H9 (cell line): Measurements from ENCODE around the gene SLC22A5. TPM values are rescaled to one million over a fixed set of nuclear protein-coding genes. Genes with fewer than 3 reads are reported as not detected.
A peak's percentile ranks its signal among the peaks of the same experiment; 100 is the strongest.

Experiments
- DNase-seq: peaks from one replicate; pipeline ENCODE4 v3.0.0-alpha.2; 2017
- H2AFZ ChIP-seq: one replicate; pipeline ENCODE4 v1.6.1; 2013; ENCODE audit warnings: mild to moderate bottlenecking, low read length, control low read depth, moderate library complexity
- H2AK5ac ChIP-seq: 2 replicates; pipeline ENCODE4 v1.6.1; 2013; ENCODE audit warnings: low read length, control low read depth, mixed read lengths; ENCODE audit not compliant: insufficient read length
- H2BK120ac ChIP-seq: one replicate; pipeline ENCODE4 v1.6.1; 2013; ENCODE audit warnings: low read depth, mild to moderate bottlenecking, low read length, control low read depth, inconsistent platforms; ENCODE audit not compliant: poor library complexity, severe bottlenecking
- H2BK12ac ChIP-seq: 2 replicates; pipeline ENCODE4 v1.6.1; 2013; ENCODE audit warnings: low read length, control low read depth, mixed read lengths, low read depth; ENCODE audit not compliant: insufficient read length
- H2BK15ac ChIP-seq: 2 replicates; pipeline ENCODE4 v1.6.1; 2013; ENCODE audit warnings: low read depth, low read length, control low read depth
- H2BK20ac ChIP-seq: one replicate; pipeline ENCODE4 v1.6.1; 2013; ENCODE audit warnings: low read depth, mild to moderate bottlenecking, low read length, control low read depth, inconsistent platforms; ENCODE audit not compliant: poor library complexity, severe bottlenecking
- H2BK5ac ChIP-seq: 2 replicates; pipeline ENCODE4 v1.6.1; 2013; ENCODE audit warnings: low read length, control low read depth, mixed read lengths; ENCODE audit not compliant: insufficient read length
- H3K14ac ChIP-seq: 2 replicates; pipeline ENCODE4 v1.6.1; 2013; ENCODE audit warnings: low read length, control low read depth; ENCODE audit not compliant: insufficient read depth
- H3K18ac ChIP-seq: 2 replicates; pipeline ENCODE4 v1.6.1; 2013; ENCODE audit warnings: low read depth, mild to moderate bottlenecking, mixed read lengths, low read length, control low read depth; ENCODE audit not compliant: insufficient read length
- H3K23ac ChIP-seq: 2 replicates; pipeline ENCODE4 v1.6.1; 2013; ENCODE audit warnings: low read length, control low read depth, mixed read lengths, low read depth; ENCODE audit not compliant: insufficient read length
- H3K23me2 ChIP-seq: 2 replicates; pipeline ENCODE4 v1.6.1; 2013; ENCODE audit warnings: low read depth, mild to moderate bottlenecking, mixed read lengths, low read length, control low read depth; ENCODE audit not compliant: insufficient read length, poor library complexity, severe bottlenecking
- H3K27ac ChIP-seq: 2 replicates; pipeline ENCODE4 v1.5.1; 2013; ENCODE audit warnings: low read length, control low read depth, mixed read lengths, low read depth; ENCODE audit not compliant: insufficient read length
- H3K27me3 ChIP-seq: 2 replicates; pipeline ENCODE4 v1.6.1; 2013; ENCODE audit warnings: low read length, control low read depth, inconsistent platforms; ENCODE audit not compliant: insufficient read depth
- H3K4ac ChIP-seq: 2 replicates; pipeline ENCODE4 v1.6.1; 2013; ENCODE audit warnings: low read depth, mild to moderate bottlenecking, control low read depth, inconsistent platforms, low read length, moderate library complexity
- H3K4me1 ChIP-seq: 2 replicates; pipeline ENCODE4 v1.6.1; 2013; ENCODE audit warnings: low read length, control low read depth, inconsistent platforms; ENCODE audit not compliant: insufficient read depth
- H3K4me2 ChIP-seq: 2 replicates; pipeline ENCODE4 v1.6.1; 2013; ENCODE audit warnings: low read length, control low read depth, mixed read lengths; ENCODE audit not compliant: insufficient read length, insufficient read depth
- H3K56ac ChIP-seq: 2 replicates; pipeline ENCODE4 v1.6.1; 2013; ENCODE audit warnings: low read depth, mild to moderate bottlenecking, mixed read lengths, low read length, control low read depth; ENCODE audit not compliant: insufficient read length
- H3K79me1 ChIP-seq: 2 replicates; pipeline ENCODE4 v1.6.1; 2013; ENCODE audit warnings: low read depth, mild to moderate bottlenecking, moderate library complexity, low read length, control low read depth, inconsistent platforms; ENCODE audit not compliant: insufficient read depth, poor library complexity, severe bottlenecking
- H3K79me2 ChIP-seq: 2 replicates; pipeline ENCODE4 v1.6.1; 2013; ENCODE audit warnings: low read length, control low read depth, inconsistent platforms; ENCODE audit not compliant: insufficient read depth
- H3K9ac ChIP-seq: 2 replicates; pipeline ENCODE4 v1.6.1; 2013; ENCODE audit warnings: low read length, control low read depth, mixed read lengths; ENCODE audit not compliant: insufficient read length; ENCODE audit errors: extremely low read depth
- H3K9me3 ChIP-seq: one replicate; pipeline ENCODE4 v1.6.1; 2013; ENCODE audit warnings: low read depth, low read length, inconsistent platforms; ENCODE audit not compliant: control insufficient read depth
- H3T11ph ChIP-seq: one replicate; pipeline ENCODE4 v1.6.1; 2013; ENCODE audit warnings: mild to moderate bottlenecking, low read length, control low read depth, inconsistent platforms
- H4K20me1 ChIP-seq: one replicate; pipeline ENCODE4 v1.6.1; 2013; ENCODE audit not compliant: control insufficient read depth, insufficient read length, insufficient read depth
- H4K5ac ChIP-seq: 2 replicates; pipeline ENCODE4 v1.6.1; 2013; ENCODE audit warnings: low read depth, mild to moderate bottlenecking, mixed read lengths, low read length, control low read depth; ENCODE audit not compliant: insufficient read length
- H4K8ac ChIP-seq: replicated peaks from 2 replicates; pipeline ENCODE4 v1.6.1; 2013; ENCODE audit warnings: low read length, control low read depth, mixed read lengths, low read depth; ENCODE audit not compliant: insufficient read length
- H4K91ac ChIP-seq: 2 replicates; pipeline ENCODE4 v1.6.1; 2013; ENCODE audit warnings: low read depth, mild to moderate bottlenecking, moderate library complexity, mixed read lengths, low read length, control low read depth; ENCODE audit not compliant: insufficient read length
- H3K27ac Mint-ChIP-seq, 3 experiments: 2 replicates in 2 of 3; 3 replicates in 1 of 3; pipeline ENCODE4 v1.8.0; 2020 to 2021; ENCODE audit warnings: mixed read lengths in 3 of 3, mild to moderate bottlenecking in 1 of 3, moderate library complexity in 1 of 3
- H3K27me3 Mint-ChIP-seq: 2 replicates; pipeline ENCODE4 v1.8.0; 2021; ENCODE audit warnings: low read depth, mild to moderate bottlenecking, moderate library complexity, mixed read lengths
- H3K36me3 Mint-ChIP-seq, 3 experiments: 2 replicates in 2 of 3; 3 replicates in 1 of 3; pipeline ENCODE4 v1.8.0; 2020 to 2021; ENCODE audit warnings: low read depth in 3 of 3, mixed read lengths in 3 of 3; ENCODE audit not compliant: insufficient read depth in 1 of 3
- H3K4me1 Mint-ChIP-seq, 2 experiments: 2 replicates each; pipeline ENCODE4 v1.8.0; 2020; ENCODE audit warnings: mixed read lengths in 2 of 2
- H3K4me3 Mint-ChIP-seq, 2 experiments: 2 replicates in 1 of 2; 3 replicates in 1 of 2; pipeline ENCODE4 v1.8.0; 2020 to 2021; ENCODE audit warnings: mild to moderate bottlenecking in 2 of 2, mixed read lengths in 2 of 2, moderate library complexity in 1 of 2
- H3K9me3 Mint-ChIP-seq, 2 experiments: 2 replicates in 1 of 2; 3 replicates in 1 of 2; pipeline ENCODE4 v1.8.0; 2020; ENCODE audit warnings: mild to moderate bottlenecking in 2 of 2, mixed read lengths in 2 of 2, moderate library complexity in 1 of 2
- CTCF ChIP-seq: fragments of 200-600 bp; sonication (generic); conservative IDR thresholded peaks from 3 replicates; pipeline ENCODE4 v1.8.0; 2021; ENCODE audit warnings: antibody characterized with exemption, mild to moderate bottlenecking
- WGBS: extraction: QIAGEN DNeasy Blood & Tissue Kit; methylation state at CpG from one replicate; pipeline ENCODE4 v1.1.7; 2013; ENCODE audit warnings: missing lambda C conversion rate, low lambda C conversion rate, mixed read lengths; ENCODE audit not compliant: insufficient read length; ENCODE audit errors: extremely low coverage; 5-methylcytosine and 5-hydroxymethylcytosine counted together
- total RNA-seq: library from RNA; stranded (reverse); gene quantifications from 2 replicates; pipeline ENCODE4 v1.2.1, GENCODE V29; 2021

The SLC22A5 gene
- total RNA-seq, 1 experiment from 2014 or later, result 3.4 TPM

DNA sequence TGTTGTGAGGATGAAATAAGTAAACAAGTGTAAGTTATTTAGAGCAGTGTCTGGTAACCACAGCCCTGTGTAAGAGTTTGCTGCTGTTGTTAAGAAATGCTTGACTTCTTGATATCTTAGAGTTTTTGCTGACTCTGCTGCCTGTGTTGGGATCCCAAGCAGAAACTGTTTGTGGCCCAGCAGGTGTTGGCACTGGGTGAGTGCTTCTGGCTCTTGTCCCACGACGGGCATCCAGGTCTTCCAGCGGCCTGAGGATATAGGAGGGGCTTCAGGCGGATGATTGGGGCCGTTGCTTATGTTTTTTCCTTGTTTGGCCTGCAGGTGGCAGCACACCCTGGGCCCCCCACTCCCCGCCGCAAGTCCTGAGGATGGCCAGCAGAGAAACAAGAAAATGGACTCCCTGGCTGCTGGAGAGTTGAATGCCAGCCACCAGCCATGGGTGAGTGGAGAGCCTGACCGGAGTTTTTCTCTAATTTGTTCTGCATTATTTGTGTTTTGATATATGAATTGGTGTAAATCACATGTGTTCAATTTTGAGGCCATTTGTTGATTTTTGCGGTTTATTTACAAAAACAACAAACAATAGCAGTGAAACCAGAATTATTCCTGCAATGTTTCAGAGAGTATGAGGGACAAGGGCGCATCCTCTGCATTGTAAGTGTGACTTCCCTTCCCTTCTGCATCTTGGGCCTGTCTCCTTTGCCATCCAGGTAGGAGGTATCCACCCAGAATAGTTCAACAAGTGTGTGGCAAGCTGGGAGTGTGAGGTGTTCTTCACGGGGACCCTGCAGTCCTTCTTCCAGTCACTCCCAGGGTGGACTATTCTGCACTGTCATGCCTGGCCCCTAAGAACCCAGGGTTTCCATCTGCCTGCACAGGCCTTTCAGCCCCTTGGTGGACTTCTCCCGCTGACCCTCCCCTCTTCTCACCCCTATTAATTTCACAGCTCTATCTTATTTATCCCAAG, 50.3 kb downstream of the SLC22A5 start:
- TF ChIP-seq CTCF, result peak; percentile 90
- Histone ChIP-seq H2BK12ac (no peak overlapping the region), H4K8ac (no peak overlapping the region), H3K18ac (no peak overlapping the region), H2AFZ (peak overlapping the region; percentile 98), H4K5ac (peak overlapping the region; percentile 26), H3K27me3 (no peaks in the 10 kb centered on the region), H3K23ac (no peak overlapping the region), H2BK15ac (no peak overlapping the region), H3K79me2 (no peaks in the 10 kb centered on the region), H3K27ac (no peak overlapping the region), H2BK20ac (no peak overlapping the region), H3K4ac (no peak overlapping the region), H3K4me1 (no peaks in the 10 kb centered on the region; the same call in 1 of the 2 replicates), H3K23me2 (no peaks in the 10 kb centered on the region), H3K9ac (no peak overlapping the region), H3T11ph (no peak overlapping the region), H2BK5ac (no peak overlapping the region), H2AK5ac (no peak overlapping the region), H3K79me1 (no peaks in the 10 kb centered on the region), H3K4me2 (no peak overlapping the region), H3K9me3 (no peaks in the 10 kb centered on the region), H2BK120ac (no peak overlapping the region), H3K14ac (no peak overlapping the region), H4K20me1 (no peaks in the 10 kb centered on the region), H3K56ac (no peak overlapping the region), H4K91ac (no peak overlapping the region)
- peak overlapping the region in 1 of 2 experiments; percentile 50; a peak in 1 of 5 replicates for H3K4me3 Mint-ChIP-seq
- WGBS, result no CpG with 5 or more reads among the region's 12 CpGs
- no peaks in the 10 kb centered on the region; a peak in 1 of 5 replicates for H3K9me3 Mint-ChIP-seq
- no peaks in the 10 kb centered on the region for H3K36me3 Mint-ChIP-seq
- peak; percentile 89 for DNase-seq
- H3K4me1 Mint-ChIP-seq, result peaks cover 13 to 15% of the 10 kb centered on the region in 2 experiments
- peaks cover 2% of the 10 kb centered on the region; the same call in 1 of the 2 replicates for H3K27me3 Mint-ChIP-seq
- no peak overlapping the region for H3K27ac Mint-ChIP-seq
